OCI-LY3 (cell line): ENCODE measurements around the gene CELF2.

ENCODE experiments used
- H2AFZ ChIP-seq: fragments of 200-600, 300-600 bp; shearing (Covaris generic); 2 replicates; pipeline ENCODE4 v1.6.0; 2014; ENCODE audit warnings: antibody characterized with exemption, low read depth, low read length
- H3K27ac ChIP-seq: fragments of 200-600, 300-600 bp; sonication (generic); 2 replicates; pipeline ENCODE4 v1.5.1; 2014; ENCODE audit warnings: mild to moderate bottlenecking, low read length, moderate library complexity, mixed read lengths
- H3K27me3 ChIP-seq: fragments of 200-600, 300-600 bp; sonication (generic); 2 replicates; pipeline ENCODE4 v1.6.1; 2014; ENCODE audit warnings: low read depth, low read length, mixed read lengths
- H3K36me3 ChIP-seq: fragments of 200-600, 300-600 bp; sonication (generic); replicated peaks from 2 replicates; pipeline ENCODE3; 2014; ENCODE audit warnings: low read depth, low read length, mixed read lengths
- H3K4me1 ChIP-seq: fragments of 300-600, 200-600 bp; sonication (generic); 2 replicates; pipeline ENCODE4 v1.6.1; 2014; ENCODE audit warnings: low read length, mixed read lengths
- H3K4me2 ChIP-seq: fragments of 200-600, 300-600 bp; sonication (generic); 2 replicates; pipeline ENCODE4 v1.6.1; 2014; ENCODE audit warnings: low read length, mixed read lengths
- H3K4me3 ChIP-seq: fragments of 300-600, 200-600 bp; sonication (generic); 2 replicates; pipeline ENCODE4 v1.5.1; 2014; ENCODE audit warnings: antibody characterized with exemption, mild to moderate bottlenecking, low read length, moderate library complexity
- H3K79me2 ChIP-seq: fragments of 300-600, 200-600 bp; shearing (Covaris generic); 2 replicates; pipeline ENCODE4 v1.6.1; 2014; ENCODE audit warnings: mild to moderate bottlenecking, low read length, mixed read lengths
- H3K9ac ChIP-seq: fragments of 300-600, 200-600 bp; shearing (Covaris generic); 2 replicates; pipeline ENCODE4 v1.6.0; 2014; ENCODE audit warnings: mild to moderate bottlenecking, low read length, moderate library complexity
- H3K9me3 ChIP-seq: fragments of 200-600, 300-600 bp; shearing (Covaris generic); 2 replicates; pipeline ENCODE4 v1.6.1; 2014; ENCODE audit warnings: low read length, mixed read lengths; ENCODE audit not compliant: insufficient read depth
- H4K20me1 ChIP-seq: fragments of 200-600, 300-600 bp; sonication (generic); 2 replicates; pipeline ENCODE4 v1.6.1; 2016; ENCODE audit warnings: low read length, mixed read lengths; ENCODE audit not compliant: insufficient read depth
- EZH2phosphoT487 ChIP-seq: fragments of 200-600 bp; shearing (Covaris generic); IDR thresholded peaks from 2 replicates; pipeline ENCODE4 v1.6.1; 2018; ENCODE audit warnings: antibody characterized with exemption, mixed run types, low read depth
- TF ChIP-seq, protein P1 (sequence below): fragments of 200-600, 300-600 bp; sonication (generic); IDR thresholded peaks from 2 replicates; pipeline ENCODE4 v1.5.1; 2014; ENCODE audit warnings: antibody characterized with exemption, low read length, low read depth

CELF2 gene

DNA sequence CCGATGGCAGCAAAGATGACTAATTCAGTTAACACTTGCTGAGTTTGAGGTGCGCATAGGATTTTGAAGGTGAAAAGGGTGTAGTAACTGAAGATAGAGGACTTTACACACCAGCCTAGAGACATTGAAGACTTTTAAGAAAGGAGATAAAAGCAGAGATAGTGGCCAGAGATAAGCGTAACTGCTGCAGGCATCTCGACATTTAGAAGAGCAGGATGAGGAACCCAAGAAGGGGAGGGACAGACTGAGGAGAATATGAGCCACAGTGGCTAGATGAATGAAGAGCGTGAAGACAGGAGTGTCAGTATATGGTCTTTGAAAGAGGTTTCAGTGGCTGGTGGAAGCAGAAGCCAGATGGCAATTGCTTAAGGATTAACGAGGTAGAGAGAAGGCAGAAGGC is 71.6 kb downstream of the CELF2 start:
- no peaks in the 10 kb centered on the region for H3K79me2 ChIP-seq
- no peaks in the 10 kb centered on the region for H3K9me3 ChIP-seq
- H4K20me1 ChIP-seq: no peaks in the 10 kb centered on the region

DNA sequence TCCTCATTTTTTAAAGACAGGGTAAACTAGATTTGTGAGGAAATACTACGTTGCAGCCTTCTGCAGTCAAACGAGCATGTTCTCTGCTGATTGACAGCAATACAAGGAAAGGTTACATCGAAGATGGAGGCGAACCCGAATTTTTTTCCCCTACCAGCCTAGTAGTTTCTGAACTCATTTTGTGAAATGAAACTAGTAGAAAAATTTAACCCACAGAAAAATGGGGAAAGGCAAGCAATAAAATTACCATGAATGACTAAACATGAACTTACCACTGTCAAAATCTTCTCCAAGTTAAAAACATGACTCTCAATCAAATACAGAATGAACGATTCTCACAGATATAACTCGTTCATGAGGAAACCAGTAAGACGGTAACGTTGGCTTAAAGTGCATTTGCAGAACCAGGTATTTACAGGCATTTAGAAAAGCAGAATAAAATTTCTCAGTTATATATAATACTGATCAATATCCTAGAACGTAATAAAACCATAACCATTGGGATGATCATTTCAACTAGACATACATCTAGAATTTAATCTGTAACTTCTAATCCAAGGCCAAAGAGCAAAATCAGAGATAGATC is 73.9 kb downstream of the CELF2 start:
- Histone ChIP-seq H3K36me3 (no peaks in the 10 kb centered on the region), H3K27ac (peak overlapping the region; percentile 49; the same call in 1 of the 2 replicates), H3K27me3 (no peaks in the 10 kb centered on the region), H2AFZ (peak overlapping the region; percentile 36; the same call in 1 of the 2 replicates), H3K4me2 (peak overlapping the region; percentile 57), H4K20me1 (no peaks in the 10 kb centered on the region), H3K9ac (no peak overlapping the region), H3K79me2 (no peaks in the 10 kb centered on the region), H3K4me1 (peaks cover 34% of the 10 kb centered on the region), H3K9me3 (no peaks in the 10 kb centered on the region), H3K4me3 (peak overlapping the region; percentile 24; the same call in 1 of the 2 replicates)
- TF ChIP-seq, protein P1, sequence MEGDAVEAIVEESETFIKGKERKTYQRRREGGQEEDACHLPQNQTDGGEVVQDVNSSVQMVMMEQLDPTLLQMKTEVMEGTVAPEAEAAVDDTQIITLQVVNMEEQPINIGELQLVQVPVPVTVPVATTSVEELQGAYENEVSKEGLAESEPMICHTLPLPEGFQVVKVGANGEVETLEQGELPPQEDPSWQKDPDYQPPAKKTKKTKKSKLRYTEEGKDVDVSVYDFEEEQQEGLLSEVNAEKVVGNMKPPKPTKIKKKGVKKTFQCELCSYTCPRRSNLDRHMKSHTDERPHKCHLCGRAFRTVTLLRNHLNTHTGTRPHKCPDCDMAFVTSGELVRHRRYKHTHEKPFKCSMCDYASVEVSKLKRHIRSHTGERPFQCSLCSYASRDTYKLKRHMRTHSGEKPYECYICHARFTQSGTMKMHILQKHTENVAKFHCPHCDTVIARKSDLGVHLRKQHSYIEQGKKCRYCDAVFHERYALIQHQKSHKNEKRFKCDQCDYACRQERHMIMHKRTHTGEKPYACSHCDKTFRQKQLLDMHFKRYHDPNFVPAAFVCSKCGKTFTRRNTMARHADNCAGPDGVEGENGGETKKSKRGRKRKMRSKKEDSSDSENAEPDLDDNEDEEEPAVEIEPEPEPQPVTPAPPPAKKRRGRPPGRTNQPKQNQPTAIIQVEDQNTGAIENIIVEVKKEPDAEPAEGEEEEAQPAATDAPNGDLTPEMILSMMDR: no peak
- no peak for TF ChIP-seq EZH2phosphoT487

More for the DNA sequence above, 71.6 kb downstream of the CELF2 start:
- H3K36me3 ChIP-seq: no peaks in the 10 kb centered on the region
- no peaks in the 10 kb centered on the region for H3K27me3 ChIP-seq
- H3K4me1 ChIP-seq: peaks cover 29% of the 10 kb centered on the region
- H2AFZ ChIP-seq: no peak overlapping the region
- H3K4me2 ChIP-seq: no peak overlapping the region
- no peak overlapping the region for H3K27ac ChIP-seq
- H3K4me3 ChIP-seq: no peak overlapping the region
- H3K9ac ChIP-seq: no peak overlapping the region
- TF ChIP-seq EZH2phosphoT487: no peak
- TF ChIP-seq, protein P1: no peak

GRCh38 chr10:11093771-11094736 is 76.4 kb downstream of the CELF2 start:
- no peak overlapping the region for H3K4me2 ChIP-seq
- no peaks in the 10 kb centered on the region for H3K79me2 ChIP-seq
- H3K27ac ChIP-seq: no peak overlapping the region
- no peaks in the 10 kb centered on the region for H3K9me3 ChIP-seq
- TF ChIP-seq, protein P1: no peak
- TF ChIP-seq EZH2phosphoT487: no peak
- H3K36me3 ChIP-seq: no peaks in the 10 kb centered on the region
- no peaks in the 10 kb centered on the region for H3K27me3 ChIP-seq
- no peaks in the 10 kb centered on the region for H4K20me1 ChIP-seq
- H3K4me1 ChIP-seq: peaks cover 46% of the 10 kb centered on the region
- no peak overlapping the region for H2AFZ ChIP-seq
- no peak overlapping the region for H3K9ac ChIP-seq
- no peak overlapping the region for H3K4me3 ChIP-seq

GRCh38 chr10:11095374-11095801 is 77.7 kb downstream of the CELF2 start:
- no peaks in the 10 kb centered on the region for H3K9me3 ChIP-seq
- H3K27me3 ChIP-seq: no peaks in the 10 kb centered on the region
- no peak overlapping the region for H3K27ac ChIP-seq
- no peaks in the 10 kb centered on the region for H3K36me3 ChIP-seq
- H4K20me1 ChIP-seq: no peaks in the 10 kb centered on the region
- no peak for TF ChIP-seq EZH2phosphoT487
- TF ChIP-seq, protein P1: no peak
- H2AFZ ChIP-seq: no peak overlapping the region
- H3K4me1 ChIP-seq: peaks cover 46% of the 10 kb centered on the region
- H3K4me2 ChIP-seq: no peak overlapping the region
- no peak overlapping the region for H3K4me3 ChIP-seq
- no peaks in the 10 kb centered on the region for H3K79me2 ChIP-seq
- H3K9ac ChIP-seq: no peak overlapping the region
